Raji (cell line): Measurements from ENCODE around the gene SELE.

Experiments
- POLR2A ChIP-seq: IDR thresholded peaks from 2 replicates; pipeline ENCODE4 v1.6.1; 2011; ENCODE audit warnings: low read depth, low read length, control low read depth; ENCODE audit not compliant: insufficient read depth

The SELE gene

DNA sequence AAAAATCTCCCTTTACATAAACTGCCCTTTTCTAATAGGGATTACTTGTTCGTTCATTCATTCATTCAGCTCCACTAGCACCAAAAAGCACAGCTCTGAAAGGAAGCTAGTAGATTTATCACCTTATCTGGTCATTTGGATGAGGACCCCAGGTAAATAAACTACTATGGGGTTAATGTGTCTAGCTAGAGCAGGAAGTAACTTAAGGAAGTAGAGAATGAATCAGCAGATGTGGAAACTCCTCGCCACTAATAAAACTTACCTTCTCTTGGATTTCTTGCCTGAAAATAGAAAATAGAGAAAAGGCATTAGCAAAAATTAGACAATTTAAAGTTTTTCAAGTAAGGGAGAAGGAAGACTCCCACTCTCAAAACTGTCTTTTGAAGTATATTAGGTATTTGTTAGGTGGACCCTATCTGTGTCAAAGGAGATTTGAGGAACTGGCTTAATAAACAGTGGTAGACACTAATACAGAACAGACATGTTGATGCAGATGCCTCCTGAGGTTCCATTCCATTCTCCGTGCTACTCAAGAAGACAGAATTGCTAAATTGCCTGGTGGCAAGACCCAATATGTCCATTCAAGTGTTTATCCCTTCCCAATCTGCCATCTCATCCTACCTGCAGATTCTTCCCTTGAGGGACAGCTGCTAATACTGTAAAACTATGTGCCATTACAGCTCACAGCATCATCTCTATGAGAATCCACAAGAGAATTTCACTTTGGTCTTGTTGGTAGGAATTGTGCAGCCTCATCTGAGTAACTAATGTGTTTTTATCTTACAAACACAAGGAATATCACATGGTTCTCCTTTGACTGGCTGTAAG, 37.4 kb downstream of the SELE start:
- no peak for TF ChIP-seq POLR2A

DNA sequence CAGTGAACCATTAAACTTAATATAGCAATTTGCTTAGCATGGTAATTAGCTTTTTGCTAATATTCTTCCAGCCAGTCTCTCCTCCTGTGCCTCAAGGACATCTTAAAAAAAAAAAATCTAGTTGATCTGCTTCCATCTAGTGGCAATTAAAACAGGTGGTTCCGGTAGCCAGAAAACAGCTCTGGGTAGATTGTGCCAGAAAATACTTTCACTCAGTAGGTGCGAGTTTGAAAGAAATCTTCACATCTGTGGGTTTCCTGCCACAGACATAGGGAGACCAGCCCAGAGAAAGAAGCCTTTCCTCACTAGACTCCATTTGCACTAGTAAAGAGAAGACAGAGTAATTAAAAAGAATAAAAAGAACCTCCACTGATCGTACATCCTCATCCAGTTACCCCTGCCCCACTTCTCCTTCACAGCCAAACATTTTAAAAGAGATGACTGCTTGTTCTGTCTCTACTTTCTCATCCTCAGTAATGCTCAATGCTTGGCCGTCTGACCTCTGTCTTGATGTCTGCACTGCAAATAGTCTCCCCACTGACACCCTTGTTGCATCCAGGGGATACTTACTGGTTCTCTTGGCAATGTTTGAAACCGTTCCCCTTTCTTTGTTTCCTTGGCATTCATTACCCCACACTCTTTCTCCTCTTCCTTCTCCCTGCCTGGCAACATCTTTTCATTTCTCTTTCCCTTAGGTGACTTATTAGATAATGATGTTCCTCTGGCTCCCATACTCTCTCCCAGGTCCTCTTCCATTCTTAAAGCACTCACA, 39.4 kb downstream of the SELE start:
- no peak for TF ChIP-seq POLR2A

DNA sequence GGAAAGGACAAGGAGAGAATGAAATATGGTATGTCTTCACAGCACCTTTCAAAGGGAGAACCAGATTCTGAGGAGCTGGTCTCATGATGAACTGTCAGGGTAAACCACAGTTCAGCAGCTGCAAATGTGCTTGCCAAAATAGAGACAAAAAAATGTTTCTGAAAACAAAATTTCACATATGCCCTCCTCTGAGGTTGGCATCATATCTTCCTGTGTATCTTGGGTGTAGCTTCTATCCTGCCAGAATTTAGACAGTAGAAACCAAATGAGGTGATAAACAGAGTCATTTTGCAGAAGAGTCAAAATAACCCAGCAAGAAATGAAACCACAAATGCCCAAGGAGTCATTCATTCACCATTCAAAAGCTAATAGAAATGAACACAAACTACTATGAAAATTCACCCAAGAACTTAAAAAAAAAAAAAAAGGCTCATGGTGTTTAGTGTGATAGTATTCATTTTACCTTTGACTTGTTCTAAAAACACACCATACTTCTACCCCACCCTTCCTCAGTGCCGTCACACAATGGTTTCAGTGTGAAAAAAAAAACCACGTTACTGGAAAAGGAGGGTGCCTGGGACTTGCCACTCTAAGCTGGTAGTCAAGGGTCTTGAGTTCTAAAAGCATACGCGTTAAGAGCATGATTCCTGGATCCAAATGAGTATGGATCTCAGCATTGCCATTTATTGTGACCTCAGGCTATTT, 41.0 kb downstream of the SELE start:
- TF ChIP-seq POLR2A: no peak

DNA sequence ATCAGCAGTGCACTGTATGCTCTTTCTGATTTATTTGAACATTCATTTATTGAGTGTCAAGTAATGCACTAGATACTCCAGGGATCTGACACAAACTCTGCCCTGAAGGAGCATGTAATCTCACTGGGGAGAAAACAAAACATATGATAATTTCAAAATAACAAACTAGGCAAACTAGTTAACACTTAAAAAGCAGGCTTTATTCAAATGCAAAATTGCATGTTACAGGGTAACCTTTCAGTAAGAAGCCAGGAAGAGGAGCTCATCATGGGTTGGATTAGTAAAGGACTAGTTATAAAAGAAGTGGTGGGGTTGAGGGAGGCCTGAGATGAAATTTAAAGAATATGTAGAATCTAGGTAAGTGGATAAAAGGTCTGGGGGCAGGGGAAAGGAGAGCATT, 43.4 kb downstream of the SELE start:
- TF ChIP-seq POLR2A: no peak

DNA sequence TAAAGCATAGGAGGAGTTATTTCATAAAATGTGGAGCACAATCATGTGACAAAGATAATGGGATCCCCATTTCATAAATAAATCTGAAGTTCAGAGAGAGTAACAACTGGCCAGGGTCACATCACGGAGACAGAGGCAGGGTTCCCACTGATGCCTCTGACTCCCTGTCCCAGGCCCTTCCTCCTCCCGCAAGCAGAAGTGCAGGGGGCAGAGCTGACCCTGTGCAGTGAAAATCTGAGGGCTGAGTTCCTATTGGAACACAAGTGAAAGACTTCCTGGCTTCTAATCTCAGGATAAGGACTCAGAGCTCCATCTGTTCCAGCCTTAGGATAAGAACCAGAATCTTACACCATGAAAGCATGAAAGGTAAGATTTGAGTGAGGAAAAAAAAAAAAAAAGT, 44.5 kb downstream of the SELE start:
- no peak for TF ChIP-seq POLR2A

DNA sequence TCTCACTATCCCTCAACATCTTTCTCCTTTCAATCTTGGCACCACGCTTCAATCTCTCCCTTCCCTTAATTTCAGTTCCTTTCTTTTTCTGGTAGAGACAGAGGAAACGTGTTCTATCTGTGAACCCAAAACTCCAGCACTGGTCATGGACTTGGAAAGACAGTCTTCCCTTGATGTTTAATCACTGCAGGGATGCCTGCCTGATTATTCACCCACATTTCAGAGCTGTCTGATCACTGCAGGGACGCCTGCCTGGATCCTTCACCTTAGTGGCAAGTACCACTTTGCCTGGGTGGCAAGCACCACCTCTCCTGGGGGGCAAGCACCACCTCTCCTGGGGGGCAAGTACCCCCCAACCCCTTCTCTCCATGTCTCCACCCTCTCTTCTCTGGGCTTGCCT, 50.2 kb downstream of the SELE start:
- no peak for TF ChIP-seq POLR2A

DNA sequence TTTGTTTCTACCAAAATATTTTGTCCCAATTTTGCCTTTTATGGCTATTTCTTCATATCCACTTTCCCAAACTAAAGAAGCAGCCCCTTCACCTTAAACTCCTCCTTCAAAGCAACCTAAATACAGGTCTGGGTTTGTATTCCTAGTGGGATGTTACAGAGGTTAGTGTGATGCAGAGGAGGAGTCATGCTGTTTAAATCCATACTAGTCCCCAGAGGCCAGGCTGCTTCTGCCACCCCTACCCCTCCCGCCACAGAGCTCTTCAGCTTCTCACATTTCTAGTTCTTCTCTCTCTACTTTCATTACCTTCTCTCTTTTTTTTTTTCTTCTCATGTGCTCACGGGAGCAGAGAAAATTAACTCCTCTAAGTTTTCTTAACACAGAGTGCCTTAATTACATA, 51.8 kb downstream of the SELE start:
- TF ChIP-seq POLR2A: no peak

DNA sequence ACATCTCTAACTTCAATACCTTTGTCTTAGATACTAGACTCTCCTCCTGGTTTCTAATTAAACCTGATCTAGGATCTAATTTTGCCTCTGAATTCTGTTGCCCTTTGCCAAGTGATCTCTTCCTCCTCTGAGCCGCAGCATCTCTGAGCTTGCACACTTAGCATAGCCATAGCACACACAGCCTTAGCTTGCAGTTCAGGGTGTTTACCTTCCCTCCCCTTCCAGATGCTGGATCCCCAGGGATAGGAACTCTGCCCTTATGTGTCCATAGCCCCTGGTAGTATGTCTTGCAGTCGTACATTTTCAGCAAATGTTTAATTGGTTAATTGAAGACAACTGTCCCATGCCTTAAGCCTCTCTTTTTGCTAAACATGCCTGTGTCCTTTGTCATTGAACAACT, 52.7 kb downstream of the SELE start:
- TF ChIP-seq POLR2A: no peak

DNA sequence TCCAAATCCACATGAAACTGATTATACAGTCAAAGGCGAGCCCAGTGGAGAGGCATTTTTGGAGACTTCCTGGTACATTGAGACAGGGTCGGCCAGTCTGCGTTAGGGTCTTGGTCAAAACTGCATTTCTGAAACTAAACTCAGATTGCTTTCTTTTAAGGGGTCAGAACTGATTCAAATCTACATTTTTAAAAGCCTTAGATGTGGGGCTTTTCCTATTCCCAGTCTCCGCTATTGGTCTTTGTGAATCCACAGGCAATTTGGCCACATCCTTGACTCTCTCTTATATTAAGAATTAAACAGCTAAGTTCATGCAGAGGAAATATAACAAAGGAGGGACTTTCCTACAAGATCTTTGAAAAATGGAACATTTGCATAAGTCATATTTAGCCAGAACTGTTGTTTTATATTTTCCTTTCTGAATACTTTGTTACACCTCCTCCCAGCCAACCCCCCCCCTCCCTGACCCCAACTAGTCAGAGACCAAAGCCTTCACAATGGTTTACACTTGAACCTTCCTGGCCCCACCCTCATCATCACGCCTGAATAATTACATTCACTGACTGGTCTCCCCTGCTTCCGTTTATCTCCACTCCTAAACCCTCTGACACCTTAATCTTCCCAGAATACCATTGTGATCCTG, 53.4 kb downstream of the SELE start:
- 0 out of 2 replicates have a peak, but pooled peaks have one; percentile 5 for TF ChIP-seq POLR2A

DNA sequence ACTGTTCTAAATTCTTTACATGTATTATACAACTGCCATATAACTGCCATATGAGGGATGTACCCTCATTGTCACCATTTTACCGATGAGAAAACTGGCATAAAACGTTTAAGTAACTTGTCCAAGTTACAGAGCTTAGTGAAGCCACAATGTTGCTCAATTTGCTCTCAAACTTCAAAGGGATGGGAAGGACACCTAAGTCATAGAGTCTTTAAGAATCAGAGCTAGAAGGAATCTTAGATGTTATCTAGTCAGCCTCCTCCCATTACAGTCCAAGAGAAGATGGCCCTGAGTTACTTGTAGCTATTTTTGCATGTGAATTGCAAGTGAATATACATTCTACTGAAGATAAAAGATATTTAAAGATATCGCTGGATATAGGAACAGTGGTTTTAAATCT, 54.2 kb downstream of the SELE start:
- TF ChIP-seq POLR2A: no peak

DNA sequence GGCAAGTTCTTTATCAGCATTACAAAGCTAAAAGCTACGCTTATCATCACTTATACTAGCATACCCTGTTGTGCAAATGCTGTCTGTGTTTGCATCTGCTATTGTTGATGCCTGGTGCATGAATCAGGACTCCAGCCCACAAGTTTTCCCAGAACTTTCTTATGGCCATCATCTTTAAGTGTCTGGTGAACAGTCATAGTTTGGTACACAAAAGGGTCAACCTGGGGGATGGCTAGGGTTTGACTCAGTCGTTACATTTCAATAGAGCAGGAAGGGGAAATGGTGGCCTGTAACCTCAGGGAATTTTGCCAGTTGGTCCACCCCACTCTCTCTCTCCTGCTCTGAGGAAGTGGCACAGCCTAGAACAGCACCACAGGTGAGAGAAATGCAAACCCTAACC, 57.9 kb downstream of the SELE start:
- TF ChIP-seq POLR2A: no peak
